CD4-positive, alpha-beta T cell (primary cell): Measurements from ENCODE around the gene MEAK7. TPM values are rescaled to one million over a fixed set of nuclear protein-coding genes. Genes with fewer than 3 reads are reported as not detected.

Experiments used
- ATAC-seq: fragments of 200-7000 bp; cut with Tn5 transposase; one replicate; pipeline ENCODE4 v1.10.0; 2022; ENCODE audit warnings: mild to moderate bottlenecking; ENCODE audit not compliant: poor library complexity
- CTCF ChIA-PET: fragments of 350-600 bp; sonication (Branson Sonifier 250); formaldehyde crosslinking; loops from one replicate; lab custom pipeline; 2021; ENCODE audit warnings: antibody characterized with exemption, inconsistent platforms; lab: Charles Lee
- POLR2A ChIA-PET: fragments of 350-600 bp; sonication (Branson Sonifier 250); formaldehyde crosslinking; loops from one replicate; lab custom pipeline; 2021; ENCODE audit warnings: antibody characterized with exemption, inconsistent platforms; lab: Charles Lee
- DNase-seq, 14 experiments: peaks; one replicate each; pipeline ENCODE4 v3.0.0-alpha.2; 2013 to 2020; ENCODE audit warnings: mixed read lengths in 2 of 14
- H3K27ac ChIP-seq, 2 donors: one replicate each; pipeline versions ENCODE4 v1.5.1 to v1.7.0; 2013; ENCODE audit warnings: low read length in 2 of 2, low read depth in 1 of 2, mild to moderate bottlenecking in 1 of 2
- H3K27me3 ChIP-seq, 2 experiments: 1 replicate in 1 of 2; 2 replicates in 1 of 2; pipeline versions ENCODE4 v1.6.1 to v1.7.0; 2013; ENCODE audit warnings: low read length in 2 of 2, control low read depth in 1 of 2, mild to moderate bottlenecking in 1 of 2, moderate library complexity in 1 of 2; ENCODE audit not compliant: insufficient read depth in 2 of 2, control insufficient read depth in 1 of 2
- H3K36me3 ChIP-seq: one replicate; pipeline ENCODE4 v1.6.1; 2013; ENCODE audit warnings: low read length, control low read depth; ENCODE audit not compliant: insufficient read depth
- H3K4me1 ChIP-seq: one replicate; pipeline ENCODE4 v1.6.1; 2013; ENCODE audit warnings: low read length, control low read depth; ENCODE audit not compliant: insufficient read depth
- H3K4me3 ChIP-seq: one replicate; pipeline ENCODE4 v1.5.1; 2013; ENCODE audit warnings: mild to moderate bottlenecking, low read length, moderate library complexity
- H3K9me3 ChIP-seq, 2 experiments: 1 replicate in 1 of 2; 2 replicates in 1 of 2; pipeline versions ENCODE4 v1.6.1 to v1.7.0; 2013; ENCODE audit warnings: low read length in 2 of 2, mild to moderate bottlenecking in 2 of 2, control low read depth in 1 of 2, moderate library complexity in 1 of 2; ENCODE audit not compliant: control insufficient read depth in 1 of 2, insufficient read depth in 1 of 2
- H3K27ac Mint-ChIP-seq: one replicate; pipeline ENCODE4 v1.8.0; 2020; ENCODE audit warnings: mixed read lengths
- H3K27me3 Mint-ChIP-seq: one replicate; pipeline ENCODE4 v1.8.0; 2021; ENCODE audit warnings: mixed read lengths
- H3K36me3 Mint-ChIP-seq: one replicate; pipeline ENCODE4 v1.8.0; 2021; ENCODE audit warnings: low read depth, mixed read lengths
- H3K4me1 Mint-ChIP-seq: one replicate; pipeline ENCODE4 v1.8.0; 2021; ENCODE audit warnings: low read depth, mixed read lengths
- H3K4me3 Mint-ChIP-seq: one replicate; pipeline ENCODE4 v1.8.0; 2020; ENCODE audit warnings: mild to moderate bottlenecking, mixed read lengths
- H3K9me3 Mint-ChIP-seq: one replicate; pipeline ENCODE4 v1.8.0; 2020; ENCODE audit warnings: mixed read lengths
- CTCF ChIP-seq: fragments of 200-600 bp; IDR thresholded peaks from one replicate; pipeline ENCODE4 v1.8.0; 2022; ENCODE audit warnings: antibody characterized with exemption, mild to moderate bottlenecking
- intact Hi-C, 2 experiments: fragments of 100-400 bp; cut with DNase I in 1 of 2; cut with micrococcal nuclease in 1 of 2; formaldehyde crosslinking; loops; one replicate each; pipeline versions ENCODE4 v1.15.1 to v1.9.0; 2023 to 2025; cut with DNase I, micrococcal nuclease
- total RNA-seq, 174 experiments: library from RNA in 2 of 174; stranded (reverse) in 2 of 174; gene quantifications; one replicate each; pipeline ENCODE4 v1.2.3 and lab custom pipeline; 2021 to 2026

Gene MEAK7
- total RNA-seq, 2 experiments from 2014 or later: 1.9 to 3.7 TPM

DNA sequence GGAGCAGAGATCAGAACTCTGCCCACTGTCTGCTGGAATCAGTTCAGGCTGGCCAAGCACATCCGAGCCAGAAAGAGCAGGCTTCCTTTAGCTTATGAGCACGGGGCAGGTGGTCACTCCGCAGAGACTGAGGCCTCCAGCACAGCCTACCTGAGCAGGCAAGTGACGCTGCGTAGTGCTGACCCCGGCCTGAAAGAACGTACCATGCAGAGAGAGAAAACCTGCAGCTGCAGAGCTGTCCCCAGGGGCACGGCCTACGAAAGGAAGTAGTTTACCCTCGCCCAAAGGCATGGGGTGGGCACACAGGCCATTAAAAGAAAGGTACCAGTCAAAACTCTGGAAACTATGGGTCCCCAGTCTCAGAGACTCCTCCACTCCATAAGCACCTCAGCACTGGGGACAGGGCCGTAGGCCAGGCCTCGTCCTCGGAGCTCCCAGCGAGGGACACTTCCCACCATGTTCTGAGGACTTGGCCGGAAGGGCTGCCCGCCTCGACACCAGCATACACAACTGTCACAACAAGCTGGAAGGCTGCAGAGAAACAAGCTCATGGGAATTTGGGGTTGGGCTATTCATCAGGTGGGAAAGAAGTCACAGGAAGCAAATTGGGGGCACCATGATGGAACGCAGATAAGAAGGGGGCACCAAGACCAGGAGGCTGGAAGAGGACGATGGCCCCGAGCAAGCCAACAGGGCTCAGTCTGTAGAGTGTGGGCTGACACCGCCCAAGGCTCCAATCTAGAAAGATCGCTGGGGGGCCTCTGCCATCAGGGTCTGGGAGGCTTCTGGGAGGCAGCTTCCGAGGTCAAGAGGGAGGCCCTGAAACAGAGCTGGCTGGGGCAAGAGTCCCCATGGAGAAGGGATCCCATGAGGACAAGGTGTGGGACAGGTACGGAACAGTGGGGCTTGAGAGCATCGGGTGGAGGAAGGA, 21.2 kb downstream of the MEAK7 start:
- ChIA-PET CTCF (interaction anchor here (0.7 kb wide), 1 partner anchor 206 kb away, joined by 3 read pairs; no protein-coding TSS in a partner anchor), POLR2A (no interaction called here)
- no peaks in the 10 kb centered on the region for H3K27me3 Mint-ChIP-seq
- Histone ChIP-seq H3K27ac (no peak overlapping the region), H3K4me1 (no peaks in the 10 kb centered on the region), H3K4me3 (no peak overlapping the region), H3K9me3 (no peaks in the 10 kb centered on the region), H3K36me3 (peaks cover 61% of the 10 kb centered on the region), H3K27me3 (no peaks in the 10 kb centered on the region)
- no peak for ATAC-seq
- no peak for DNase-seq
- intact Hi-C loops: loop anchor here in 1 of 2 experiments (5.0 kb wide), 1 partner anchor 206 kb away; no protein-coding TSS in a partner anchor
- H3K4me1 Mint-ChIP-seq: no peaks in the 10 kb centered on the region
- peaks cover 38% of the 10 kb centered on the region for H3K36me3 Mint-ChIP-seq
- H3K27ac Mint-ChIP-seq: no peak overlapping the region
- H3K9me3 Mint-ChIP-seq: no peaks in the 10 kb centered on the region
- no peak overlapping the region for H3K4me3 Mint-ChIP-seq
- no peak for TF ChIP-seq CTCF

GRCh38 chr16:84482001-84482891, 22.2 kb downstream of the MEAK7 start:
- Mint-ChIP-seq H3K27me3 (no peaks in the 10 kb centered on the region), H3K4me3 (no peak overlapping the region), H3K4me1 (no peaks in the 10 kb centered on the region), H3K36me3 (peaks cover 31% of the 10 kb centered on the region), H3K9me3 (no peaks in the 10 kb centered on the region), H3K27ac (no peak overlapping the region)
- Histone ChIP-seq H3K4me1 (no peaks in the 10 kb centered on the region), H3K27me3 (no peaks in the 10 kb centered on the region), H3K27ac (no peak overlapping the region), H3K36me3 (peaks cover 55% of the 10 kb centered on the region), H3K9me3 (no peaks in the 10 kb centered on the region), H3K4me3 (no peak overlapping the region)
- CTCF ChIA-PET: no interaction called here
- DNase-seq (no peak), ATAC-seq (no peak)
- no peak for TF ChIP-seq CTCF
- intact Hi-C loops: loop anchor here in 1 of 2 experiments (5.0 kb wide), 1 partner anchor 205 kb away; no protein-coding TSS in a partner anchor
- POLR2A ChIA-PET: no interaction called here

- ChIA-PET POLR2A (no interaction called here), CTCF (no interaction called here)
- no peak for ATAC-seq
- Mint-ChIP-seq H3K9me3 (no peaks in the 10 kb centered on the region), H3K36me3 (peaks cover 25% of the 10 kb centered on the region), H3K27ac (no peak overlapping the region), H3K4me3 (no peak overlapping the region), H3K27me3 (no peaks in the 10 kb centered on the region), H3K4me1 (no peaks in the 10 kb centered on the region)
- H3K9me3 ChIP-seq: no peaks in the 10 kb centered on the region
- no peaks in the 10 kb centered on the region for H3K4me1 ChIP-seq
- intact Hi-C loops: loop anchor here in 1 of 2 experiments (5.0 kb wide), 1 partner anchor 204 kb away; no protein-coding TSS in a partner anchor
- no peak for TF ChIP-seq CTCF
- no peak overlapping the region for H3K27ac ChIP-seq
- no peak overlapping the region for H3K4me3 ChIP-seq
- no peaks in the 10 kb centered on the region for H3K27me3 ChIP-seq
- peaks cover 45% of the 10 kb centered on the region for H3K36me3 ChIP-seq
- no peak for DNase-seq
Observed at GRCh38 chr16:84481051-84481735, 23.3 kb downstream of the MEAK7 start.
